GM19468 (cell line): ENCODE results near the gene VAMP3.
"Not testable (repeated sequence)": the region's sequence is repeated elsewhere in the genome, so short reads cannot be mapped to it uniquely, and the experiment has no call there.

Source experiments
- ATAC-seq: cut with Tn5 transposase; IDR thresholded peaks from one replicate; pipeline ENCODE4 v1.9.1; 2021; ENCODE audit warnings: mild to moderate bottlenecking, moderate library complexity, moderate number of reproducible peaks; ENCODE audit not compliant: unreplicated experiment; ENCODE audit errors: extremely low read depth

Gene VAMP3

DNA sequence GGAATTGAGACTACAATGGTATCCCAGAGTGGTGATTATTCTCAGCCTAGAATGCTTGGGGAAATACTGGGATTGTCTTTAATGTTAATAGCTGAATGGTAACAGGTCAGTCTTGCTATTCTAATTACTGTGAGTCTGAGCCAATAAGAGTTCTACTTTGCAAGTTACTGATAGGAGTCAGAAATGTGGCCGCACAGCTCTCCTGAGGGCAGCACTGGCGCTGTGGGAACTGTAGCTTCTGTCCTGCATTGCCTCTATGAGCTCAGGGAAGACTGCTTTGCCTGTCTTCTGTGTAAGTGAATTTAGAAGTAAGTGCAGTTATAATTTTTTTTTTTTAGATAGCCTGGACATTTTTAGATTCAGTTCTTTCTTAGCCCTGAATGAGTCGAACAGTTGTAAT lies 10.0 kb upstream of the VAMP3 start:
- ATAC-seq: no peak

- no peak for ATAC-seq
These were observed 3.9 kb upstream of the VAMP3 start for GRCh38 chr1:7767176-7767575.

DNA sequence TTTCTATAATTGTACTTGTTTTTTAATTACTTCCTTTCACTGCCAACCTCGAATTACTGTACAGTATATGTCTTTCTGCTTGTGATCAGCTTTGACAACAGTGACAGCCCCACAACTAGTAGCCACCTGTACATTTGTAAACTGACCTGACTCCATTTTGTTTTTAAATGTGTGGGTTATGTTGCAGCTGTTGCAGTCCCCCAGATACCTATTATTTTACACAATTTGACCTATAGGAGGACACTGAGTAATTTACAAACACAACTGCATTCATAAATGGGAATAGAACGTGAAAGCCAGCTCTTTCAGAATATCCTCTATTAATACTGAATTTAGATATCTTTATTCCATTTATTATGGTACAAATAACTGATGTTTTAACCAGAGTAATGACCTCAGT lies 2.5 kb upstream of the VAMP3 start:
- no peak for ATAC-seq

DNA sequence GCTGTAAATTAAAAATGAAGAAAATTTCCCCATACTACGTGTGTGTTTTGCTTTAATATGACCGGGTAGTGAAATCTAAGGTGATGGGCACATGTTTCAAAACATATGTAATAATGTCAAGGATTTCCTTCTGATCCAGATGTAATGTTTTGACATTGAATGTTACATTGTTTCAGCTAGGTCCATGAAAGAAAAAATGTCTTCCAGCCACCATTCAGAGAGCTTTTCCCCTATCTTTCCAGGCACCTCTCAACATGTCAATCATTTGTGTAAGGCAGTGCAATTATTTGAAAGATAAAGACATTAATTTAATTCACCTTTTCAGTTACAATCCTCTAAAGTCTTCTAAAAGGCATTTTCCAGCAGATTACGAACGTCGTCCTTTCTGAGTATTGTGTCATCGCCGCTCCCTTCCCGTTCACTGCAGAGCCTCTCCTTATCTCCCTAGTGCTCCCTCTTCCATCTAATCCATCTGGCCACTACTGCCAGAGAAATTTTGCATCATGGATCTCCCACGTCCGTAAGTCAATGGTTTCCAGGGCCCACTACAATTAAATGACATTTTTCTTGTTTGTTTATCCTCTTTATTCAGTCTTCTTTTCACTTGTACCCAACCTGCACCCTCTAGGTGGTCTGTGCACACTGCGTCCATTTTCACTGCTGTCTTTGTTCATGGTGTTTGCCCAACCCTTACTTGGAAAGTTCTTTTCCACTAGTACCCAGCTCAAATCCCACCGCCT lies 1.3 kb upstream of the VAMP3 start:
- no peak for ATAC-seq

DNA sequence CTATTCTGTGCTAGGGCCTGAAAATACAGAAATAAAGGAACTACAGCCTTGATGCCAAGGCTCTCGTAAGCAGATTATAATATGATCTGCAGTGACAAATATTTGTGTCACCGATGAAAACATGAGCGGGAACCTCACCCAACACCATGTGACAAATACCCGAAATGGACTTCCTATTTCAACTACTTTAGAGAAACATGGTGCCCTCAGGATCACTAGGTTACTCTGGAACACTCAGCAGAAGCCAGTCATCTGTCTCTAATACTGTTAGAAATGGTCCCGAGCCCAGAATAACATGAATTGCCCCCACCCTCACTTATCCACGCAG lies 463 bp upstream of the VAMP3 start:
- ATAC-seq: no peak

- no peak for ATAC-seq
These were observed 765 bp downstream of the VAMP3 start for GRCh38 chr1:7771823-7772299.

DNA sequence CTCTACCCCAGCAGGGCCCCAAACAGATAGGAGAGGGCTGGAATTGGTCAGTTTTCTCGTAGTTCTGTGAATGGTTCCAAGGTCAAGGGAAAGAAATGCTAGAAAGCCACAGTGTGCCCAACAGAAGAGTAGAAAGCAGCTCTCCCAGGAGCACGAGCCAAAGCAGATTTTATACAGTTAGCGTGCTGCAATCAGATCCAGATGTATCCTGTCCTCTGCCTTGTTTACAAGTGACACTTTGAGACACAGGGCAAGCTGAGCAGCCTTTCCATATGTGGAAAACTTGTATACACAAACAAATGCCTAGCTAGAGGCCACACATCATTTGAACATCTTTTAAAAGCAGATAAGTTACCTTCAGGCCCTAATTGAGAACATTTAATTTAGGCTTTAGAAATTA lies 6.5 kb downstream of the VAMP3 start:
- no peak for ATAC-seq

DNA sequence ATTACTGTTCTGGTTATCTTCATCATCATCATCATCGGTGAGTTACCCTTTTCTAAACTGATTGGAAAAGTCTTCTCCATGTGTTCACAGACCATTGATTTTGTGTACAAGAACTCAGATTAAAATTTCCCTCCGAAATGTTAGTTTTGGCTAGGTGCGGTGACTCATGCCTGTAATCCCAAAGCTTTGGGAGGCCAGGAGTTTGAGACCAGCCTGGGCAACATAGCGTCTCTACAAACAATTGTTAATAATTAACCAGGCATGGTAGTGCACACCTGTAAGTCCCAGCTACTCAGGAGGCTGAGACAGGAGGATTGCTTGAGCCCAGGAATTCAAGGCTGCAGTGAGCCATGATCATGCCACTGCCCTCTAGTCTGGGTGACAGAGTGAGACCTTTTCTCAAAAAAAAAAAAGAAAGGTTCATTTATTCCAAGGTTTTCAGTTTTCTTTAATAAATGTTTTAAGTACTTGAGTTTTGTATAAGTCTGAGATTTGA lies 7.1 kb downstream of the VAMP3 start:
- no peak for ATAC-seq

DNA sequence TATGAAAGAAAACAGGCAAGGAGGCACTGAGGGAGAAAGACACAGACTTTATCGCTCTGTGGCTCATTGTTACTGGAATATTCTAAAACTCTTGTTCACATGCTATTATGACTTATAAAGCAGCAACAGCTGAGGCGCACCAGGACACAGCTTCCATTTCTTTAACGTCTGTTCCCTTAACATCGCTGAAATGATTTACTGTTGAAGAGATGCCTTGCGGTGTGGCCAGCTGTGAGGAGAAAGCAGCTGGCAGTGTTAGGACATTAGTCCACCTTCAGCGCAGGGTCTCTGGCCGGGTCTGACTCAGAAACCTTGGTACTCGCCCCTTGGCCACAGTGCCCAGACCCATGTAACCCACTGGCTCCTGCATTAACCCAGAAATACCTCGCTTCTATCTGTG lies 9.9 kb downstream of the VAMP3 start:
- ATAC-seq: no peak

- ATAC-seq: no peak
These were observed 10.4 kb downstream of the VAMP3 start for GRCh38 chr1:7781501-7781900.

DNA sequence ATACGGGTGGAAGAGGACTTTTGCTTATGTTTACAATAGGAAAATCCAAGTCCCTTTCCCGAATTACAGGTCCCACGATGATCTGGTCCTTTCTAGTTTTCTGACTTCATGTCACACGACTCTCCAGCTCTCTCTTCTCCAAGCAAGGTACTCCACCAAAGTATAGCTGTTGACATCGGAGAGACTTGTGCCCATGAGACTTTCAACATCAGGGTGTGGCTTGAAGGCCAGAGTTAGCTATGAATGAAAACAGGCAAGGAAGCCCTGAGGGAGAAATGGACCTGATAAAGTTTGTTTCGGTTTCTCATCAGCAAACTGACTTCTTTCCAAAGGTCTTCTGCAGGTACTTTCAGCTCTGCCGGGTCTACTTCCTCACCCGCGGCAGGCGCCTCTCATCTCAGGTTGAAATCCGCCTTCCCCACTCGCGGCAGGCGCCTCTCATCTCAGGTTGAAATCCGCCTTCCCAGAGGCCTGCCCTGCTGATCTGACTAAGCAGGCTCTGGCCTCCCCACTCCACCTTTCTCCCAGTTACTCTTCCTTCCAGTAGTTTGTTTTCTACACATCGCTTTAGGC lies 10.9 kb downstream of the VAMP3 start:
- no peak for ATAC-seq

DNA sequence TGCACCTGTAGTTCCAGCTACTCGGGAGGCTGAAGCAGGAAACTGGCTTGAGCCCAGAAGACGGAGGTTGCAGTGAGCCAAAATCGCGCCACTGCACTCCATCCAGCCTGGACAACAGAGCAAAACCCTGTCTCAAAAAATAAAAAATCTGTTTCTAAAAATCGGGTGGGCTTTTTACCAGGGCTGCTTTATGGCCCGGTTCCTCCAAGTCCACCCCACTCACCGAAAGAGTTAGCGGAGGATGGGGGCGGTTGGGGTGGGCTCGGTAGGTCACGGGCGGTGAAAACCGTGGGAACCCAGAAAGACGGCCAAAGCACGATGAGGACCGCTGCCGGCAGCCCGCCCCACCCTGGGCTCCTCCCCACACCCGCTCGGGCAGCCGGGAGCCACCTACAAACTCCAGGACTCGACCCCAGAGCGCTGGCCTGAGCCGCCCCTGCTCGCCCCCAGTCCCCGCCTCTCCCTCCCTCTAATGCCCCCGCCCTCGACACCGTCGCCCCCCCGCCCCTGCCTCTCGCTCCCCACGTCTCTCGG lies 12.1 kb downstream of the VAMP3 start:
- no peak for ATAC-seq

GRCh38 chr1:7783826-7784491 lies 12.9 kb downstream of the VAMP3 start, which contains the start of gene PER3:
Gene PER3 (plus strand): TSS chr1:7784291. CDS start chr1:7784878, 587 bp downstream.
- peak; percentile 92 for ATAC-seq

GRCh38 chr1:7784492-7785071 lies 13.5 kb downstream of the VAMP3 start:
- ATAC-seq: no peak

- ATAC-seq: no peak
These were observed 14.0 kb downstream of the VAMP3 start for GRCh38 chr1:7785108-7785507.

- ATAC-seq: no peak
These were observed 15.7 kb downstream of the VAMP3 start for GRCh38 chr1:7786795-7787194.

DNA sequence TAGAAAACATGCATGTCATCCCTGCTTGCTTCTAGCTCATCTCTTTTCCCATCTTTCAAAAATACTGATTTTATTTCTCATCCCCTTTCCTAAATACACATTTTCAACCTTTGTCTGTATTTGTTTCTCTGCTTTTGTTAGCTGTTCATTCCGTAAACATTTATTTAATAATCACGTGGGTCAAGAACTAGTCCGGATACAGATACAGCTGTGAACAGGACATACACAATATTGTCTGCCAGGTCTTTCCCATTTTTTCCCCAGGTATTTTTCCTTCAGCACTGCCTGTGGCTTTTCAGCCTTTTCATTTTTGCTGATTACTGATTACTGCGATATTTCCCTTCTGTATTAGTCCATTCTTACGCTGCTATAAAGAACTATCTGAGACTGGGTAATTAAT lies 18.7 kb downstream of the VAMP3 start:
- no peak for ATAC-seq

DNA sequence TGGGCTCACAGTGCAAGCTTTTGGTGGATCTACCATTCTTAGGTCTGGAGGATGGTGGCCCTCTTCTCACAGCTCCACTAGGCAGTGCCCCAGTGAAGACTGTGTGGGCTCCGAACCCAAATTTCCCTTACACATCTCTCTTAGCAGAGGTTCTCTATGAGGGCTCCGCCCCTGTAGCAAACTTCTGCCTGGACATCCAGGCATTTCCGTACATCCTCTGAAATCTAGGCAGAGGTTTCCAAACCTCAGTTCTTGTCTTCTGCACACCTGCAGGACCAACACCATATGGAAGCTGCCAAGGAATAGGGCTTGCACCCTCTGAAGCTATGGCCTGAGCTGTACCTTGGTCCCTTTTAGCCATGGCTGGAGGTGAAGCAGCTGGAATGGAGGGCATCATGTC lies 19.9 kb downstream of the VAMP3 start:
- not testable (repeated sequence) for ATAC-seq

- ATAC-seq: no peak
These were observed 24.3 kb downstream of the VAMP3 start for GRCh38 chr1:7795406-7795805.

GRCh38 chr1:7805460-7805859 lies 34.4 kb downstream of the VAMP3 start:
- no peak for ATAC-seq
